Stimulated activated CD4-positive, alpha-beta T cell treated with anti-CD3 and anti-CD28 coated beads, Interleukin-1b, Interleukin-23, amount 100 ng/mL, for 4 hours (primary cell): ENCODE data around the gene ENKUR.
"Not testable (repeated sequence)": the region's sequence is repeated elsewhere in the genome, so short reads cannot be mapped to it uniquely, and the experiment has no call there.

Experiments
- DNase-seq, 2 donors: peaks; one replicate each; pipeline ENCODE4 v3.0.0-alpha.2; 2020; ENCODE audit warnings: low read depth in 2 of 2

ENKUR gene

DNA sequence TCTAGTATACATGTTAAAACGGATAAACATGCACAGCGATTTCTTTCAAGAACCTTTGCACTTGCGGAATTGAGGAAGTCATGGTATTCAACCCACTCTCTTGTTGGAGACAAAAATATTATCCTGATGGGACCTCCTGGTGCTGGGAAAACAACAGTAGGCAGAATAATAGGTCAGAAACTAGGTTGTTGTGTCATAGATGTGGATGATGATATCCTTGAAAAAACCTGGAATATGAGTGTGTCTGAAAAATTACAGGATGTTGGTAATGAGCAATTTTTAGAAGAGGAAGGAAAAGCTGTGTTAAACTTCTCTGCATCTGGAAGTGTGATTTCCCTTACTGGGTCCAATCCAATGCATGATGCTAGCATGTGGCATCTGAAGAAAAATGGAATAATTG is 7.3 kb upstream of the ENKUR start:
- no peak for DNase-seq

DNA sequence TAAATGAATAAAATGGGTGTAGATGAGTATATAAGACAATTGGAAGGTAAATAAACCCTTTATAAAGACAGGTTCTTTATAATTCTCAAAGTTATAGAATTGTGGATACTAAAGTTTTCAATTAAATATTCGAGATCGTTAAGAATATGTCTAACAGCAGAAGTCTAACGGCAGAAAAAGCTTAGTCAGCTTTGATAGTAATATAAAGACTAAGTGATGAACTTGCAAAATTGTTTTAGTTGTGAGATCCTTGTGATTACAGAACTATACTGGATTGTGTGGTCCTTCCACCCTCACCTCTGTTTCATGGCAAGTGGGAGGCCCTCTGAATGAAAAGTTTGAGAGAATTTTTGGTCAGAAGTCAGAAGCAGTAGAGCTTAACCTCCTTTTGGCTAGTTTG is 2.7 kb upstream of the ENKUR start:
- no peak for DNase-seq

DNA sequence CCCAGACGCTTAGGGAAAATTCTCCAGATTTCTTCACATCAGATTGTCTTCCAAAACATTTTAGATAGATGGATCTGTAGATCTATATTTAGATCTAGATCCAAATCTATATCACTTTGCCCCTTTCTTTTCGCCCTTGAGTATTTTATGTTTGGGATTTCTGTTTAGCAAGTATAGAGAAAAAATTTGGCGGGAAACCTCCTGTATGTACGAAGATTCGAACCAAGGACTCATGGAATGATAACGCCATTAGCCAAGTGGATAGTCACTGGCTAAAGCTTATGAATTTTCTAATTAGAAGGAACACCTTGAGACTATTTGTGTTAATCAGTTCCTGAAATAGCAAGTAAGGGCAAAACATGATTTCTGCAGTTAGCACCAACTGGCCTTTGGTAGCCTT is 1.7 kb upstream of the ENKUR start:
- no peak for DNase-seq

DNA sequence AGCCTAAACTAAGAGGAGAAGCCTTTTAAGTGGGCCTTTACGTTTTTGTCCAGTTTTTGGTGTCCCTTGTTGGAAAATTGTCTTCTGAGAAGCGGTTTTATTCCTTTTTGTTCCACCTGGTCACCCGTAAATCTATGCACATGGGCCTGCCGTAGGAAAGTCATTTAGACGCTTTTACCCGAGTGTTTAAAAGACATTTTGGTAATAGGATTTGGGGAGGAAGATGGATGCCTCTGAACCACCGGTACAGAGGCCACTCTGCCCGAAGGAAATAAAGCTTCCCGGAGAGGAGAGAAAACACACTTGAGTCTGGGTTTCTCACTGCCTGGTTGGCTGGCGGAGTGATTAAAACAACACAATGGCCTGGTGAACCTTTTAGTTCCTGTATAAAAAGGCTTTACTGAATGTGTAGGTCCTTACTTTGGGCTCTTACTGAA is 1.2 kb upstream of the ENKUR start:
- DNase-seq, result peak; percentile 3 to 14

DNA sequence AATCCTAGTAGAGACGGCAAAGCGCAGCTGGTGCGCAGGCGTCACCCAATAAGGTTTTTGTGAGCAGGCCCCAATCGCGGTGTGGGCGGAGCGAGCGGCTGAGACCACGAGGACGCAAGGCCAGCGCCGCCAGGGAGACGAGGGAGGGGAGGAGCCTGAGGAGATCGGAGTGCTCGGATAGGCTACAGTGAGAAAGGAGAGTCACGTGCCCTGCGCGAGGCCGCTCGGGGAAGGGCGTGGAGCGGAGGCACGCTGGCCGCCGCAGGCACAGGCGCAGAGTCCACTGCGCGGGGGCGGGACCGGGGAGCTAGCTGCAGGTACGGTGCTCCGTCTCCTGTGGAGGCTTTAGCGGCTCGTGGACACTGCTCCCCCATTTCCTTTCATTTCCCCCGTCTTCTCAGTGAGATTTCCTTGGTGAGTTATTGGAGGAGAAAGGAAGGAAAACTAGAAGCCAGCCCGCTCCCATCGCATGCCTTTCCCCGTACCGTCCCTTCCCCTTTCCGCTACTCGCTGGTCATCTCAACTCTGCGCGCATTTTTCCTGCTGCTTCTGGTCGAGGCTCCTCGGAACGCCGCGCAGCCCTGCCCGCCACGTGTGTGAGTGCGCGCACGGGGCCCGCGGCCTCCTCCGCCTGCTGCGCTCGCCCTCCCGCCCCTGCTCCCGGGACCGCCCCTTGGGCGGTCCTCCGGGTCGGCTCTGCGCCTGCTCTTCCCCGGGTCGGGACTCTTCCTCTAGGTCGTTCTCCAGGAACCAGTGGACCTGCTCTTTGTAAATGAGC is 607 bp upstream of the ENKUR start, which contains the start of gene THNSL1:
Gene THNSL1, plus strand, starts transcription at position 237 of the 778 bp plus-strand sequence. CDS start 6,612 bp downstream, outside the sequence.
- DNase-seq, result peak; percentile 94 to 96

DNA sequence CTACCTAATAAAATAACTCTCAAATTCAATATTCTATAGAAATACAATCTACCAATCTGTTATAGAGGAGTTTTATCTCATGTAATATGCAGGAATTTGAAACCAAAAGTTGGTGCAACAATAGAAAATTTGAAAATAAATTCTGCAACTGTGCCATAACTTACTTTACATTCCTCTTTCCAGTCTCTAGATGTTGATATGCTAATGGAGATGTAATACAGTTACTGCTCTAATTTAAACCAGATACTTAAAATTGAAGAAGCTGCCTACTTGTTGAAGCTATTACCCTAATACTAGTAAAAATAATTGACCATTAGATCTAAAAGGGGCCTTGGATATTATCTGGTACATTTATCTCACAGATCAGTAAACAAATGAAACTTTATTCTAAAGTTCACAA is 1.4 kb downstream of the ENKUR start:
- DNase-seq, result no peak

DNA sequence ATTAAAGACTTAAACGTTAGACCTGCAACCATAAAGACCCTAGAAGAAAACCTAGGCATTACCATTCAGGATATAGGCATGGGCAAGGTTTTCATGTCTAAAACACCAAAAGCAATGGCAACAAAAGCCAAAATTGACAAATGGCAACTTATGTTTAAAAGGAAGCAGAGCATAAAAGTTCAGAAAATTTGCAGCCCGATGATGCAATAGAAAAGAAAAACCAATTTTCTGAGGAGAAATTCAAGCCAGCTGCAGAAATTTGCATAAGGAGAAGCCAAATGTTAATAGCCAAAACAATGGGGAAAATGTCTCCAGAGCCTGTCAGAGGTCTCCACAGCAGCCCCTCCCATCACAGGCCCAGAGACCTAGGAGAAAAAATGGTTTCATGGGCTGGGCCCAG is 4.4 kb downstream of the ENKUR start:
- DNase-seq, result not testable (repeated sequence)

DNA sequence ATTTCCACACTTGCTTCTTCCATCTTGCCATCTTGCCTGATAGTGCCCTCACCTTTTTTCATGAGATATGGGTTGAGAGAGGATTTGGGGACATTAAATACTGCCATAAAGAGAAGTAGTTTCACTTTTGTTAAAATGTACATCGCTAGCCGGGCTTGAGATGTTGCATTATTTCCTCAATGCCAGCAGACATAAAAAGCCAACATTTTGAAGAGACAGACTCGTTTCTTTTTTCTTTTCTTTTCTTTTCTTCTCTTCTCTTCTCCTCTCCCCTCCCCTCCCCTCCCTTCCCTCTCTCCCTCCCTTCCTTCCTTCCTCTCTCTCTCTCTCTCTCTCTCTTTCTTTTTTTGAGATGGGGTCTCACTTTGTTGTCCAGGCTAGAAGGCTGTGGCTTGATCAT is 17.9 kb downstream of the ENKUR start:
- DNase-seq, result no peak

DNA sequence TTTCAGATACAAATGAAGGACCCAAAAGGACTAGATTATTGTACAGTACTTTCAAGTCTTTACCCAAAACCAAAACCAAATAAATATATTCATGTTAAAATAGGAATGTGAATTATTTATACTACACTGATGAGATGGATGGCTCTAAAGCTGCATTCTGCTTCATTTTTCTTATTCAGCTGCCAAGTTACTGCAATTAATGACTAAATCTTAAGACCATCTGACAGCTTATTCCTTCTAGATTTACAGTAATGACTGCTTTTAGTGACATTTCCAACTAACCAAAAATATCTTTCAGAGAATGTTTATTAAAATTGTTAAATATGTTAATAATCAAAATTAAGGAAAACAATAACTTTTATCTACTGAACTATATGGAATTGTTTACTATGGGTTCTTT is 20.9 kb downstream of the ENKUR start:
- DNase-seq, result no peak

DNA sequence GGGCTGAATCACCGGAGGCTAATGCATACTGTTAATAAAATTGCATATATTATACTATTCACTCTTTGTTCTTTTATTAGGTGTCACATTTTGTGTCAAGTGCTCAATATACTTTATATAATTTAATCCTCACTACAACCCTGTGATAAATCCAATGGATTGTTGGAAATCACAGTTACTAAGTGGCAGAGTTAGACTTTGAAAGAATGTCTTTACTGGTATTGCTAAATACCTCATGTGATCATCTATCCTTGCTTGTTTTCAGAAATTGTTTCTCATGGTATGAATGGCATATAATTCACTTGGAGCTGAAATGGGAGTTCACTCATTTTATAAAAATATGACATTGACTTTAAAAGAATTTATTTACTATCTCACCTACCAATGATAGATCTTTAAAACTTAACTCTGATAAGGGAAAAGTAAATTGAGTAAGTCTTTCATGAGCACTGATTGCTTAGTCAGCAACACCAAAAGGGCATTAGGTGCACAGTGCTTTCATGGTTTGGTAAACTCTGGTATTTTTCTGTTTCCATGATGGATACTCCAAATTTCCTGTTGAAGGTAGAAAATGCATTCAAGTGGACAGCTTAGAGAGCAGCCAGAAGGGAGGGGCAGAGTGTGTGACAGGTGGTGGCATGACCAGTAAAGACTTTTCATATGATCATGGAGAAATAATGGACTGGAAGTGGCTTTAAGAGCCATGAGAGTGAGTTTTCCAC is 22.6 kb downstream of the ENKUR start:
- DNase-seq, result no peak

DNA sequence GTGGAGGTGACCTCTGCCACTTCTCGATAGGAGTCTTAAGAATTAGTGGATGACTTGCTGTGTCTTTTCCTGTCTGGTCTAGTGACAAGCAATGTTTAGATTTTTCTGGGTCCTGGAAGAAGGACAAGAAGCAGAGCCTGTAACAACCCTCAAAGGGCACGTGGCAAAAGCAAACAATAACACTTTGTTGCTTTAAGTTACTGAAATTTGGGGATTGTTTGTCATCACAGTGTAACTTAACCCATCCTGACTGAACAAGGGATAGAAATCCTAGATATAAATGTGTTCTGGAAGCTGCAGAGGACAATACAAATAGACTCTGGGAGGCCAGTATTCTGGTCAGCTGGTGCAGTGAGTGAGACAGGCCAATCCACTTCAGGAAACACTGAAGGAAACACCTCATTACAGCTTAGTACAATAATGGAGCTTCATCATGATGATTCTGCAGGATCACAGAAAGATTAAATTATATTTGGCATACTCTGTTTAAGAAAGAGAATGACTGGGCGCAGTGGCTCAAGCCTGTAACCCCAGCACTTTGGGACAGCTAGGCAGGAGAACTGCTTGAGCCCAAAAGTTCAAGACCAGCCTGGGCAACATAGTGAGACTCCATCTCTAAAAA is 23.3 kb downstream of the ENKUR start:
- DNase-seq, result no peak

DNA sequence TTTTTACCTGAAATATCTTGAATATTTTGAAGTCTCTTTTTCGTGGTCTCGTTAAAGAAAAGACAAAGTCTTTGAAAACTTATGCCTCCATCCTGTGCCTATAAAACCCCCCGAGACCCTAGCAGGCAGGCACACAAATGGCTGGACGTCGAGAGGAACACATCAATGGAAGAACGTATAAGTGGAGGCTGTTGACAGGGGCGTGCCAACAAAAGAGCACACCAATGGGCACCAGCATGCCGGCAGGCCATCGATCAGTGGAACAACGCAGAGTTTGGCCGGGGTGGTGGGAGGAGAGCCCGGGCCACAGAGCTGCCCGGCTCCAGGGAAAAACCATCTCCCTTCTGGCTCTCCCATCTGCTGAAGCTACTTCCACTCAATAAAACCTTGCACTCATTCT is 24.7 kb downstream of the ENKUR start:
- no peak for DNase-seq

DNA sequence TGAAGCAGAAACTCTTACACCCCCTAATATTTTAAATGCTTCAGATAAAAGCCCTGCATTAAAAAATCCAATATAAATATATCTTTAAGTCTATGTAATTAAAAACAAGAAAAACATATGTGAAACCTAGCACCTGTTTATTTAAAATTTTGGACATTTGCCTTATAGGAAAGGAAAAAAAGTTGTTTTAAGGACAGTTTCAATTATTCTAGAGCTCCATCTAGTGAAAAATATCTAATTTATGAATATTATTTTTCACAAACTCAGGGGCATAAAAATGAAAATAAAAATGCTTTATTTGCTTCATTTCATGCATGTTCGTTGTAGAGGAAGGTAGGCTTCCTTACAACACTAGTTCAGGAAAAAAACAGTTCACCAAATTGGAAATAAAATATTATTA is 26.1 kb downstream of the ENKUR start:
- no peak for DNase-seq

DNA sequence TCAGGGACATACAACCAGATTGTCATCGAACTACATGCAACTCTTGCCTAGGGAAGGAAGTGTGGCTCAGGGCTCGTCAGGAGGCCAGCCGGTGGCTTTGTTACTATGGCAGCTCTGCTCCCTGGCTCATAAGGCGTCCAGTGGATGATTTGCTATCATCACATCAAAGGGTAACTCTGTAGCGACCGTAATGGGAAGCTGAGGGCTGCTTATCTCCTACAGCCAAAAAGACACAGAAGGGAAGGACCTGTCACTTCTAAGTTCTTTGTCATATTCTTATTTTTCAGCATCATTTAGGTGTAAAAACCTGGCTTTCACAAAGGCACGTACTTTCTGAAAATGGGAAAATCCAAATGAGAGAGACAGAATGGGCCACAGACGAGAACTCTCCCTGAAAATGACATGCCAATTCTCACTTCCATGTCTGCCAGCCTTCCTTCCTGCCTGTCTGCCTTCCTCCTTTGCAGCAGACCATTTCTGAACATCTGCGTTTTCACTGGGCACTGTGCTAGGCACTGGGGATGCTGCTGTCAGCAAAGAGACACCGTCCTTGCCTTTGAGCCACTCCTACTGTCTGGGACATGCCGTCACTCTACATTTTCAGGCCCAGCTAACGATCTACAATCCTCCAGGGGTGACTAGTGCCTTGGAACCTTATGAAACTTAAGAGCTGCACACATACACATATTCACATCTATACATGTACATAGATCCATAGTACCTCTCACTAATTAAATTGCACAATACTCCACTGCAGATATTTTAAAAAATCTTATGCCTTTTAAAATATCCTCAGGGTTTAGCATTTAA is 26.9 kb downstream of the ENKUR start:
- DNase-seq, result no peak

DNA sequence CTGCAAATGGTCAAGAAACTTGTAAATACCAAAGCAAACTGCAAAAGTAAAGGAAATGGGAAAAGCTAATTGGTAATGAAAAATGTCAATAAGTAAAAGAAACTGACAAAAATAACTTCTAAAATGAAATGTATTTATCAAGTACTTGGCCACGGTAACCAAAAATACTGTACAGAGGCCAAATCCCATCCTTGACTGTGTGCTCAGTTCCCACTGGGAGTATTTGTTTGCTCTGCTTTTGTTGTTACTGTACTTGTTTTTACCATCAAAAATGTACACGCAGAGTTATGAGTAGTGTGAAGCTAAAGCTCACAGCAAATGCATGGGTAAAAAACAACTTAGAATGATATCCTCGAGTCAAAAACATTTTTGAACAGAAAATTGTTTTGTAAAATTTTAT is 31.1 kb downstream of the ENKUR start:
- no peak for DNase-seq

DNA sequence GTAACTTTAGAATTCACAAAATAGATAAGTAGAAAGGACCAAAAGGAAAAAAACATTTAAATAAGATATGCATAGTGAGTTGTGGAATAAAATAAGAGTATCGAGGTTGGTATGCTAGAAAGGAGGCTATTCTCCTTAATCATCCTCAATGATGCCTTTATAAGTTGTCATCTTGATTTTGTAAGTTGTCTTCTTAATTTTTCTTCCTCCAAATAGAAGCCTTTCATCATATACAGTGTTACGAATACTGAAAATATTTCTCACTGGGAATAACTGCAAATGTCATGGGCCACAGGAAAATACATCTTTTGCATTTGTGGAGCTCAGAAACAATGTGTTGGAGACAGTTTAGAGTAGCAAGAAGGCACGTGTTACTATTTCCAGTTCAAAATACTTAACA is 32.0 kb downstream of the ENKUR start:
- no peak for DNase-seq

DNA sequence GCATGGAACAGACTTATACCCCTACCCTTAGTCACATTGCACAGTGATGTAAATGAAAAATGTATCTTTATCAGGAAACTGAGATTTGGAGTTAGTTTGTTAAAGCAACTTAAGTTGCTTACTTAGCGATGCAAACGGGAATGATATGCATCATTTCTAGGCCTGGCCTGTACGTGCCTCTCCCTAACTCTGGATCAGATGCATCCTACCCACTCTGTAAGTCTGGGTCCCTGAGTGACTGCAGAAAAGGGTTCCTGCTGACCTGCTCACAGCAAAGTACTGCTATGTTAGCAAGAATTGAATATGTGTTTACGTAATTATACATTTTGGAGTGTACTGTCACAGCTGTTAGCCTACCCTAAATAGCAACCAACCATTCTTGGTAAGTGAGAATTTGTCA is 32.8 kb downstream of the ENKUR start:
- DNase-seq, result no peak

DNA sequence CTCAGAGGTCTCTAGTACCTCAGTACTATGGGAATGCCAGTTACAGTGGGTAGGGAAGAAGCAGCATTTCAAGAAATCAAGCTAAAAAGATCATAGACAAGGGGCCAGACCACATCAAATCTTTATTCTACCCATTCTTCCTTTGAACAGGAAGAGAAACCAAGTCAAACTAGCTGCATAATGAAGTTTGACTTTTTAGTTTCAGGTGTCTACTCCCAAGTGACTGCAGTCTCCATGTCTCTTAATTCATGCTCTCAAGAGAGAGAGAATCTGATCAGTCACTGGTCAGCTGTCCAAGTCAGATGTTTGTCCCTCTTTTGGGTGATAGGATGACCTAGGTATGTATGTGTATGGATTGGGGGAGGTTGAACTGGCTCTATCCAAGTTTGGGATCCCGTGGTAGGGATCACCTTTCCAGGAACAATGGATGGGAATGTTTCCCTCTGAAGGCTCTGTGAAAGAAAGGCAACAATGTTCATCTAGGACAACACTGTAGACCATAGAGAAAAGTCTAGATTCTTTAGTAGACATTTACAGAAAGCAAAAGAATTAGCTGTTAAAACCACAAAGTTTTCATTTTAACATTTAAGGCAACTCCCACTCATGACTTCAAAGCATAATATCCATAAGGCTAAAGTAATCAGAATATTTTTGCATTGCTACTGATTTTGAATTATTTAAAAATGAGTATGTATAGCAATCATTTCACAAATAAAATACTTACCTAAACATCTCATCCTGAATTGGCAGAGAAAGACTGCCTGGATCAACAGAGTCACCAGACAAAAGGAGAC is 33.4 kb downstream of the ENKUR start:
- no peak for DNase-seq

DNA sequence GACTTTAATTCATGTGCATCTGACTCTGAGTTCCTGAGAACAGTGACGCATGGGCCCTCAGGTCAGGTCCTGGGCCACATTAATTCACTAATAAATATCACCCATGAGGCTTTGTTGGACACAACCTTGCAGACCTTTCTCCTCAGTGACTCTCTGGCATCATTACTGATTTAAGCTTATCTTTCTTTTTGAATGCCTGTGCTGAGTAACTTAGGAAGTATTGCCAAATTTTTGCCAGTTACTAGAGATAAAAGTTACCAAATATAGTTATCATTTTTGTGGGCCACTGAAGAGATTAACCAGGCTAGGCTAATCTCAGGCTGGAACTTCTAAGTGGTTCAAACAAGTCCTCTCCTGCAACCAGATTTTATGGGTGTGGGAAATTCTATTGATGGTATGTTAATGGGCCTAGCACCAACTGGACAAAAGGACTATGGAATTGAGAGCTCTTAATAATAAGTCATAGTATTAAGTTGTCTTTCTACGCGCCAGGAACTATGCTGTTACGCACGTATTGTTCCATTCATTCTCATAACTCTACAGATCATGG is 34.7 kb downstream of the ENKUR start:
- DNase-seq, result no peak

DNA sequence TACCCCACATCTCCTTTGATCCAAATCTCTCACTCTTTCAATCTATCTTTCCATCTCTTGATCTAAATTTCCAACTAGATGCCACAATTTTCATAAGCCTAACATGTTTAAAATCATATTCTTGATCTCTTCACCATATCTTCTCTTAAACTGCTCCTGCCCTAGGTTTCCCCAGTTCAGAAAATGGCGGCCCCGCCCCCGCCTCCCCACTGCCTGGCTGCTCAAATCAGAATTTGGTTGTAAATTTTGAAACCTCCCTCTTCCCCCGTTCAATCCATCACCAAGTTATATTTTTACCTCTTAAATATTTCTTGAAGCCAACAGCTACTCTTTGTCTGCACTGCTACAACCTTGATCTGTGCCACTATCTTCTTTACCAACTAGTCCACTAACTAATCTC is 36.3 kb downstream of the ENKUR start:
- DNase-seq, result no peak

DNA sequence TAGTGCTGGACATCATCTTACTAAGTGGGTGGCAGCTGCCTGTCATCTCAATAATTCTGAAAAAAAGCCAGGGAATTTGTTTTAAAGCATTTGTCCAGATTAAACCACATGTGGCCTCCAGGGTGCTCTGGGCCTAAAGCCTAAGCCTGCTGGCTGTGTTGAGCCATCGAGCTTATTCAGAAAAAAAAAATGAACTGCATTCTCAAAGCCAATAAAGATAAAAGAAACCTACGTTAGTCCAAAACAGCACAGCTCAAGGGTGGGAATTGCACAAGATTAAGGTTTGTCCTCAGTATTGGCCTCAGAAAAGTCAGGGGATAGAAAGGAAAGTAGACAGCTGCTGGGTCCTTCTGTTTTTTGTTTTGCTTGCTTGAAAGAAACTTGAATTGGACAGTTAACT is 41.0 kb downstream of the ENKUR start:
- DNase-seq, result no peak
